GM23338 (cell line): ENCODE measurements around the gene HSPA12B. TPM values are rescaled to one million over a fixed set of nuclear protein-coding genes. Genes with fewer than 3 reads are reported as not detected.

Experiments used
- ATAC-seq: fragments of 200-7000 bp; cut with Tn5 transposase; 3 replicates; pipeline ENCODE4 v1.9.1; 2020
- DNase-seq: peaks from one replicate; pipeline ENCODE4 v3.0.0-alpha.2; 2015; ENCODE audit warnings: low spot score
- H2AFZ ChIP-seq: fragments of 200-600 bp; sonication (generic); 2 replicates; pipeline ENCODE4 v1.8.0; 2016; ENCODE audit warnings: antibody characterized with exemption, mild to moderate bottlenecking, moderate library complexity
- H3F3A ChIP-seq: fragments of 200-600 bp; sonication (generic); replicated peaks from 2 replicates; pipeline ENCODE4 v1.8.0; 2017; ENCODE audit warnings: antibody characterized with exemption, mixed run types, low read depth
- H3K27ac ChIP-seq: fragments of 200-600 bp; sonication (generic); 2 replicates; pipeline ENCODE4 v1.6.1; 2016; ENCODE audit warnings: low read depth
- H3K27me3 ChIP-seq: fragments of 200-600 bp; sonication (generic); 2 replicates; pipeline ENCODE4 v1.8.0; 2016; ENCODE audit warnings: mild to moderate bottlenecking, mixed run types, moderate library complexity; ENCODE audit not compliant: insufficient read depth
- H3K36me3 ChIP-seq: fragments of 200-600 bp; sonication (generic); 2 replicates; pipeline ENCODE4 v1.8.0; 2016; ENCODE audit warnings: mild to moderate bottlenecking; ENCODE audit not compliant: insufficient read depth
- H3K4me1 ChIP-seq: fragments of 200-600 bp; sonication (generic); 2 replicates; pipeline ENCODE4 v1.8.0; 2016; ENCODE audit warnings: mild to moderate bottlenecking, moderate library complexity; ENCODE audit not compliant: insufficient read depth
- H3K4me2 ChIP-seq: fragments of 200-600 bp; sonication (generic); 2 replicates; pipeline ENCODE4 v1.7.1; 2017; ENCODE audit warnings: mixed run types
- H3K4me3 ChIP-seq: fragments of 200-600 bp; sonication (generic); 2 replicates; pipeline ENCODE4 v1.6.1; 2016; ENCODE audit warnings: mixed run types
- H3K79me2 ChIP-seq: fragments of 200-600 bp; sonication (generic); replicated peaks from 2 replicates; pipeline ENCODE4 v1.8.0; 2017; ENCODE audit warnings: mild to moderate bottlenecking; ENCODE audit not compliant: insufficient read depth
- H3K9me2 ChIP-seq: fragments of 200-600 bp; sonication (generic); 2 replicates; pipeline ENCODE4 v1.8.0; 2017; ENCODE audit not compliant: insufficient read depth
- H4K20me1 ChIP-seq: fragments of 200-600 bp; sonication (generic); replicated peaks from 2 replicates; pipeline ENCODE4 v1.8.0; 2017; ENCODE audit warnings: mild to moderate bottlenecking; ENCODE audit not compliant: insufficient read depth
- H3K27ac Mint-ChIP-seq: 2 replicates; pipeline ENCODE4 v1.8.0; 2020; ENCODE audit warnings: inconsistent platforms, mild to moderate bottlenecking, moderate library complexity, mixed read lengths
- H3K27me3 Mint-ChIP-seq: 3 replicates; pipeline ENCODE4 v1.8.0; 2022; ENCODE audit warnings: low read depth, mild to moderate bottlenecking, moderate library complexity, mixed read lengths, inconsistent platforms; ENCODE audit not compliant: insufficient read depth, poor library complexity
- H3K36me3 Mint-ChIP-seq: 3 replicates; pipeline ENCODE4 v1.8.0; 2021; ENCODE audit warnings: low read depth, mild to moderate bottlenecking, inconsistent platforms, moderate library complexity, mixed read lengths
- H3K4me1 Mint-ChIP-seq: 3 replicates; pipeline ENCODE4 v1.8.0; 2020; ENCODE audit warnings: mild to moderate bottlenecking, inconsistent platforms, mixed read lengths
- H3K4me3 Mint-ChIP-seq: 3 replicates; pipeline ENCODE4 v1.8.0; 2021; ENCODE audit warnings: moderate library complexity, mild to moderate bottlenecking, inconsistent platforms, mixed read lengths
- H3K9me3 Mint-ChIP-seq: 3 replicates; pipeline ENCODE4 v1.8.0; 2020; ENCODE audit warnings: moderate library complexity, mild to moderate bottlenecking, inconsistent platforms, mixed read lengths
- EZH2 ChIP-seq: fragments of 200-600 bp; sonication (generic); IDR thresholded peaks from one replicate; pipeline ENCODE4 v1.8.0; 2017; ENCODE audit warnings: antibody characterized with exemption, mild to moderate bottlenecking, low read depth; ENCODE audit not compliant: unreplicated experiment
- EZH2phosphoT487 ChIP-seq: fragments of 200-600 bp; sonication (generic); IDR thresholded peaks from one replicate; pipeline ENCODE4 v1.8.1; 2018; ENCODE audit warnings: antibody characterized with exemption; ENCODE audit not compliant: unreplicated experiment
- NANOG ChIP-seq: IDR thresholded peaks from 2 replicates; pipeline ENCODE4 v1.6.1; 2016; ENCODE audit warnings: antibody characterized with exemption, borderline replicate concordance
- POLR2AphosphoS5 ChIP-seq: IDR thresholded peaks from 2 replicates; pipeline ENCODE4 v1.6.1; 2016; ENCODE audit warnings: antibody characterized with exemption, low read depth
- ZNF114 ChIP-seq: fragments of 250-450 bp; sonication (Bioruptor Pico); IDR thresholded peaks from 2 replicates; pipeline ENCODE4 v1.5.0; 2020; ENCODE audit warnings: mild to moderate bottlenecking, moderate library complexity
- ZNF331 ChIP-seq: fragments of 250-450 bp; sonication (Bioruptor Pico); IDR thresholded peaks from 2 replicates; pipeline ENCODE4 v1.5.0; 2020; ENCODE audit warnings: low read depth, mild to moderate bottlenecking, moderate library complexity
- ZNF462 ChIP-seq: fragments of 250-450 bp; sonication (Bioruptor Pico); IDR thresholded peaks from 2 replicates; pipeline ENCODE4 v1.5.0; 2020; ENCODE audit warnings: mild to moderate bottlenecking, moderate library complexity
- polyA plus RNA-seq: library from polyadenylated mRNA; unstranded; fragments of >200 nt; fragmentation: Nextera tagmentation; extraction: Ambion mirVana; gene quantifications from 2 replicates; pipeline ENCODE4 v1.2.1, GENCODE V29; 2016
- total RNA-seq: library from RNA; depleted of rRNA; stranded (reverse); fragments of >200 nt; shearing (Covaris generic); gene quantifications from 2 replicates; pipeline ENCODE4 v1.2.3, GENCODE V29; 2014
- TF ChIP-seq, protein P1 (sequence below), 2 experiments: fragments of 200-600 bp in 1 of 2; sonication (generic) in 1 of 2; conservative IDR thresholded peaks; 2 replicates each; pipeline versions ENCODE4 v1.5.1 to v1.6.1; 2016 to 2017; ENCODE audit warnings: antibody characterized with exemption in 2 of 2, low read depth in 2 of 2, mild to moderate bottlenecking in 2 of 2, moderate library complexity in 1 of 2

The HSPA12B gene
- total and polyA plus RNA-seq, 2 experiments from 2014 or later, result 2.8 to 6.5 TPM

DNA sequence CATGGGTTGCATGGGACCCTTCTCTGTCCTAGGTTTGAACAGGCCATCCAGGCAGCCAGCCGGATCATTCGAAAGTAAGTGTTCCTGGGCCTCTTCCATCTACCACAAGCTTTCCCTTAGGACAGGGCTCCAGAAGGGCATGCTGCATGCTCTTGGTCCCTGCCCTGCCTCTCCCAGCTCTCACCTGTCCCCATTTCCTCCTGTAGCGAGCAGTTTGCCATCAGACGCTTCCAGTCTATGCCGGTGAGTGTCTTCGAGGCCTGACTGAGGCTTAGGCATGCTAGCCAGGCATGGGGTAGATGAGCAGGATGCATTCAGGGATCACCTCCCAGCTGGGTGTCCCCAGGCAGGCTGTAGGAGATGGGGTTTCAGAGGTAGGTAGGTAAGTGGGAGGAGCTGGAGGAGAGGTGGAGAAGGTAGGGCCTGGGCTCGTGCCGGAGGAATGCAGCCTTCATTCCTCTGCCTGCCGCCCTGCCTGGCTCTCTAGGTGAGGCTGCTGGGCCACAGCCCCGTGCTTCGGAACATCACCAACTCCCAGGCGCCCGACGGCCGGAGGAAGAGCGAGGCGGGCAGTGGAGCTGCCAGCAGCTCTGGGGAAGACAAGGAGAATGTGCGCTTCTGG lies 67.9 kb downstream of the HSPA12B start (continued):
- TF ChIP-seq ZNF462, result no peak
- TF ChIP-seq POLR2AphosphoS5, result no peak
- TF ChIP-seq NANOG, result no peak
- no peak for TF ChIP-seq ZNF114 (CRISPR knock-in tag)
- no peak for TF ChIP-seq EZH2
- TF ChIP-seq ZNF331 (CRISPR knock-in tag), result no peak

DNA sequence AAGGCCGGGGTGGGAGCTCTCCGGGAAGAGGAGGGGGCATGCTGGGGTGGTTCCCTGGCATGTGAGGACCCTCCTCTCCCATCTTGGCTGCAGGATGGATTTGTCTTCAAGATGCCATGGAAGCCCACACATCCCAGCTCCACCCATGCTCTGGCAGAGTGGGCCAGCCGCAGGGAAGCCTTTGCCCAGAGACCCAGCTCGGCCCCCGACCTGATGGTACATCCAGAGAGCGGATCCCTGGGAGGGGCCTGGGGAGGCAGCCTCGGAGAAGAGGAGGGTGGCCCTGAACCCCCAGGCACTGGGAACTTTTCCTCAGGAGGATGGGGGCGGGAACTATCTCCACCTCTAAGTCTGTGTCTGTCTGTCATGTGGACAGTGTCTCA lies 68.4 kb downstream of the HSPA12B start:
- Histone ChIP-seq H3K27ac (peak overlapping the region; percentile 78; the same call in 1 of the 2 replicates), H3K79me2 (no peaks in the 10 kb centered on the region), H3K27me3 (no peaks in the 10 kb centered on the region), H3K9me2 (no peaks in the 10 kb centered on the region), H3K36me3 (no peaks in the 10 kb centered on the region), H2AFZ (no peak overlapping the region), H3K4me3 (peak overlapping the region; percentile 44; the same call in 1 of the 2 replicates), H3F3A (peaks cover 10% of the 10 kb centered on the region; the same call in 1 of the 2 replicates), H3K4me2 (peak overlapping the region; percentile 70), H4K20me1 (no peaks in the 10 kb centered on the region; the same call in 1 of the 2 replicates), H3K4me1 (peaks cover 43% of the 10 kb centered on the region)
- Mint-ChIP-seq H3K27me3 (peaks cover 25% of the 10 kb centered on the region), H3K36me3 (peaks cover 53% of the 10 kb centered on the region), H3K4me1 (peaks cover 51% of the 10 kb centered on the region), H3K27ac (0 out of 2 replicates have a peak overlapping the region, but pooled peaks have one; percentile 54), H3K4me3 (no peak overlapping the region), H3K9me3 (no peaks in the 10 kb centered on the region)
- DNase-seq (no peak), ATAC-seq (no peak)
- TF ChIP-seq EZH2phosphoT487 (no peak), POLR2AphosphoS5 (no peak)
- TF ChIP-seq, protein P1, sequence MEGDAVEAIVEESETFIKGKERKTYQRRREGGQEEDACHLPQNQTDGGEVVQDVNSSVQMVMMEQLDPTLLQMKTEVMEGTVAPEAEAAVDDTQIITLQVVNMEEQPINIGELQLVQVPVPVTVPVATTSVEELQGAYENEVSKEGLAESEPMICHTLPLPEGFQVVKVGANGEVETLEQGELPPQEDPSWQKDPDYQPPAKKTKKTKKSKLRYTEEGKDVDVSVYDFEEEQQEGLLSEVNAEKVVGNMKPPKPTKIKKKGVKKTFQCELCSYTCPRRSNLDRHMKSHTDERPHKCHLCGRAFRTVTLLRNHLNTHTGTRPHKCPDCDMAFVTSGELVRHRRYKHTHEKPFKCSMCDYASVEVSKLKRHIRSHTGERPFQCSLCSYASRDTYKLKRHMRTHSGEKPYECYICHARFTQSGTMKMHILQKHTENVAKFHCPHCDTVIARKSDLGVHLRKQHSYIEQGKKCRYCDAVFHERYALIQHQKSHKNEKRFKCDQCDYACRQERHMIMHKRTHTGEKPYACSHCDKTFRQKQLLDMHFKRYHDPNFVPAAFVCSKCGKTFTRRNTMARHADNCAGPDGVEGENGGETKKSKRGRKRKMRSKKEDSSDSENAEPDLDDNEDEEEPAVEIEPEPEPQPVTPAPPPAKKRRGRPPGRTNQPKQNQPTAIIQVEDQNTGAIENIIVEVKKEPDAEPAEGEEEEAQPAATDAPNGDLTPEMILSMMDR (conservative IDR thresholded peaks at IDR 0.05; ENCODE audit: low read depth in 2 of 2), result no peak
